ENCODE results near the gene B4GALT7.

Gene B4GALT7

GRCh38 chr5:177569894-177570293, 30.0 kb upstream of the B4GALT7 start:
- Histone ChIP-seq H3K36me3 (ENCODE audit: control insufficient read depth, insufficient read depth, low read length) (no peaks in the 10 kb centered on the region), H3K4me3 (replicated peaks; ENCODE audit: low read depth, low read length) (no peak overlapping the region), H3K27me3 (replicated peaks; ENCODE audit: control insufficient read depth, insufficient read depth, low read length) (no peaks in the 10 kb centered on the region; the same call in 1 of the 2 replicates)
- TF ChIP-seq, protein P1, sequence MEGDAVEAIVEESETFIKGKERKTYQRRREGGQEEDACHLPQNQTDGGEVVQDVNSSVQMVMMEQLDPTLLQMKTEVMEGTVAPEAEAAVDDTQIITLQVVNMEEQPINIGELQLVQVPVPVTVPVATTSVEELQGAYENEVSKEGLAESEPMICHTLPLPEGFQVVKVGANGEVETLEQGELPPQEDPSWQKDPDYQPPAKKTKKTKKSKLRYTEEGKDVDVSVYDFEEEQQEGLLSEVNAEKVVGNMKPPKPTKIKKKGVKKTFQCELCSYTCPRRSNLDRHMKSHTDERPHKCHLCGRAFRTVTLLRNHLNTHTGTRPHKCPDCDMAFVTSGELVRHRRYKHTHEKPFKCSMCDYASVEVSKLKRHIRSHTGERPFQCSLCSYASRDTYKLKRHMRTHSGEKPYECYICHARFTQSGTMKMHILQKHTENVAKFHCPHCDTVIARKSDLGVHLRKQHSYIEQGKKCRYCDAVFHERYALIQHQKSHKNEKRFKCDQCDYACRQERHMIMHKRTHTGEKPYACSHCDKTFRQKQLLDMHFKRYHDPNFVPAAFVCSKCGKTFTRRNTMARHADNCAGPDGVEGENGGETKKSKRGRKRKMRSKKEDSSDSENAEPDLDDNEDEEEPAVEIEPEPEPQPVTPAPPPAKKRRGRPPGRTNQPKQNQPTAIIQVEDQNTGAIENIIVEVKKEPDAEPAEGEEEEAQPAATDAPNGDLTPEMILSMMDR (IDR thresholded peaks at IDR 0.05; ENCODE audit: insufficient read depth, low read length, poor library complexity, severe bottlenecking), result no peak
- no peak for DNase-seq (ENCODE audit: extremely low read depth, insufficient read length)

DNA sequence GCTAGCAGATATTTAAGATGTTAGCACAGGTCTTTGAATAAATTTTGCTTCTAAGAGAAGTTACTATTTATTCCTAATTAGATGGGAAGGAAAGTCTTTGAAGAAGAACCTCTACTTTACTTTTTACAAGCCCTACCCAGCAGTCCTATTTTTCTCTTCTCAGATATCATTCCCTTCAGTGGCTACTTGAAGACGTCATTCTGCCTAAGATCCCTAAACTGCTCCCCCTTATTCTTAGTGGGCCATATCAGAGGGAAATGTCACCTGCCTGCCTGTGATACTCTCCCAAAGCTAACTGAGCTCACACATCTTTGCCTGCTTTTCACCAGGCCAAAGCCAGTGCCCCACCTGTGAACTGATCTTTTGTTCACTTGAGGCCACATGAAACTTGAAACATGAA, 24.4 kb upstream of the B4GALT7 start:
- no peaks in the 10 kb centered on the region for H3K36me3 ChIP-seq (ENCODE audit: control insufficient read depth, insufficient read depth, low read length)
- no peak for DNase-seq (ENCODE audit: extremely low read depth, insufficient read length)
- no peak overlapping the region for H3K4me3 ChIP-seq (replicated peaks; ENCODE audit: low read depth, low read length)
- TF ChIP-seq, protein P1 (IDR thresholded peaks at IDR 0.05; ENCODE audit: insufficient read depth, low read length, poor library complexity, severe bottlenecking), result no peak
- no peaks in the 10 kb centered on the region for H3K27me3 ChIP-seq (replicated peaks; ENCODE audit: control insufficient read depth, insufficient read depth, low read length)

DNA sequence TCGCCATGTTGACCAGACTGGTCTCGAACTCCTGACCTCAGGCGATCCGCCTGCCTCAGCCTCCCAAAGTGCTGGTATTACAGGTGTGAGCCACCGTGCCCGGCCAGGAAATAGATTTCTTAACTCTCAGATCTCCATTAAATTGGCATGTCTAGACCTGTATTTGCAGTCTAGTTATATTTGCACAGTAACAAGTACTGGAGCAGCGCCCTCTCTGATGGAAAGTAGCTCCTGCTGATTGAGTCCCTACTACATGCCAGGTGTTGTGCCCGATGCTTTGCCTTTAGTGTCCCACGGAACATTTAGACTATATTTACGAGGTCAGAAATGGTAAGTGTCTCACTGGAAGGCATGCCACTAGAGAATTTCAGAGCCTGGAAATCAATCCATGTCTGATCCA, 23.8 kb upstream of the B4GALT7 start:
- no peak overlapping the region for H3K4me3 ChIP-seq (replicated peaks; ENCODE audit: low read depth, low read length)
- H3K27me3 ChIP-seq (replicated peaks; ENCODE audit: control insufficient read depth, insufficient read depth, low read length), result no peaks in the 10 kb centered on the region
- TF ChIP-seq, protein P1 (IDR thresholded peaks at IDR 0.05; ENCODE audit: insufficient read depth, low read length, poor library complexity, severe bottlenecking), result no peak
- no peak for DNase-seq (ENCODE audit: extremely low read depth, insufficient read length)
- H3K36me3 ChIP-seq (ENCODE audit: control insufficient read depth, insufficient read depth, low read length), result no peaks in the 10 kb centered on the region

DNA sequence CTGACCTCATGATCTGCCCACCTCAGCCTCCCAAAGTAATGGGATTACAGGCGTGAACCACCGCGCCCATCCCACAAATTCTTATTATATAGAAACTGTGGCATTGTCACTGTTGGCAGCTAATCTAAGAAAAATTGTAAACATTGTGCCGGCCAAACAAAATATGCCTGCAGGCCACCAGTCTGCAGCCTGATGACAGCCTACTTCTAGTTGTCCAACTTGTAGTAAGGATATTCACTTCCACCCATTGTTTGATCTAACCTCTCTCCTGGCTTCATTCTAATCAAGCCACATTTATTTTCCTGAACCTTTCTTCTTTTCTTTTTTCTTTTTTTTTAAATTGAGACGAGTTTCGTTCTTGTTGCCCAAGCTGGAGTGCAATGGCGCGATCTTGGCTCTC, 21.6 kb upstream of the B4GALT7 start:
- DNase-seq (ENCODE audit: extremely low read depth, insufficient read length), result no peak
- no peak overlapping the region for H3K4me3 ChIP-seq (replicated peaks; ENCODE audit: low read depth, low read length)
- no peaks in the 10 kb centered on the region for H3K27me3 ChIP-seq (replicated peaks; ENCODE audit: control insufficient read depth, insufficient read depth, low read length)
- TF ChIP-seq, protein P1 (IDR thresholded peaks at IDR 0.05; ENCODE audit: insufficient read depth, low read length, poor library complexity, severe bottlenecking), result no peak
- H3K36me3 ChIP-seq (ENCODE audit: control insufficient read depth, insufficient read depth, low read length), result no peaks in the 10 kb centered on the region

DNA sequence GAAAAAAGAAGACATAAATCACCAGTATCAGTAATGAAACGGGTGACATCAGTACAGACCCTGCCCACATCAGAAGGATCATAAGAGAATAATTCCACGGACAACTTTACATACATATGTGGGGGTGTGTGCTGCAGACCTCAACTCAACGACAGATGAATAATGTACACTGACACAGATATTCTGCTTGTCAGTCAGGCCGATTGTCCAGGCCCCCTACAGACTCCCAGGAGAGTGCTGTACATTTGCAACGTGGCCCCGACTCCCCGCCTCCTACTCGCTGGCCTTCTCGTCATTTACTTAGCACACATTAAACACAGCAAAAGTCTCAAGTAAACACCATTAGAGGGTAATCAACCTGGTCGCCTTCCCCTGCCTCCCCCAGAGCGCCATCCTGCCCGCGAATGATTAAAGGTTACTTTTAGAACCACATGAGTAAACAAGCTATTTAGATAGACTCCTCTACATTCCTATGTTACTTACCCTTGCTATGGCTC, 11.5 kb upstream of the B4GALT7 start:
- no peak for DNase-seq (ENCODE audit: extremely low read depth, insufficient read length)
- Histone ChIP-seq H3K36me3 (ENCODE audit: control insufficient read depth, insufficient read depth, low read length) (no peaks in the 10 kb centered on the region), H3K4me3 (replicated peaks; ENCODE audit: low read depth, low read length) (no peak overlapping the region), H3K27me3 (replicated peaks; ENCODE audit: control insufficient read depth, insufficient read depth, low read length) (no peaks in the 10 kb centered on the region)
- TF ChIP-seq, protein P1 (IDR thresholded peaks at IDR 0.05; ENCODE audit: insufficient read depth, low read length, poor library complexity, severe bottlenecking), result no peak

DNA sequence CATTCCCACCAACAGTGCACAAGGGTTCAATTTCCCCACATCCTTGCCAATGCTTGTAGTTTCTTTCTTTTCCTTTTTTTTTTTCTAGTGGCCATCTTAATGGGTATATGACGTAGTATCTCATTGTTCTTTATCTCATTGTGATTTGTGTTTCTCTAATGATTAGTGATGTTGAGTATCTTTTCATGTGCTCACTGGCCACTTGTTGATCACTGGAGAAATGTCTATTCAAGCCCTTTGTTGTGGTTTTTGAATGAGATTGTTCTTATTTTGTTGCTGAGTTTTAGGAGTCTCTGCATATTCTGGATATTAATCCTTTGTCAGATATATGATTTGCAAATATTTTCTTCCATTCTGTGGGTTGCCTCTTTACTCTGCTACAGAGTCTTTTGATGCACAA, 9.5 kb upstream of the B4GALT7 start:
- DNase-seq (ENCODE audit: extremely low read depth, insufficient read length), result no peak
- TF ChIP-seq, protein P1 (IDR thresholded peaks at IDR 0.05; ENCODE audit: insufficient read depth, low read length, poor library complexity, severe bottlenecking), result no peak
- no peak overlapping the region for H3K4me3 ChIP-seq (replicated peaks; ENCODE audit: low read depth, low read length)
- peaks cover 17% of the 10 kb centered on the region for H3K36me3 ChIP-seq (ENCODE audit: control insufficient read depth, insufficient read depth, low read length)
- H3K27me3 ChIP-seq (replicated peaks; ENCODE audit: control insufficient read depth, insufficient read depth, low read length), result no peaks in the 10 kb centered on the region

All from GM06990 (cell line).